Thoracic aorta (tissue), 2 donors: Measurements from ENCODE around the gene HERC3. TPM values are rescaled to one million over a fixed set of nuclear protein-coding genes. Genes with fewer than 3 reads are reported as not detected.
"Not testable (repeated sequence)": the region's sequence is repeated elsewhere in the genome, so short reads cannot be mapped to it uniquely, and the experiment has no call there.

Experiments used
- ATAC-seq: fragments of 150-250 bp; one replicate; pipeline ENCODE4 v1.8.0; 2017; ENCODE audit warnings: low read depth; ENCODE audit not compliant: insufficient number of reproducible peaks, low FRiP score
- DNase-seq: peaks from one replicate; pipeline ENCODE4 v3.0.0-alpha.2; 2020; ENCODE audit warnings: low spot score
- H3K27ac ChIP-seq, 2 donors: fragments of 200-600 bp; sonication (generic); 1 replicate in 1 of 2; 2 replicates in 1 of 2; pipeline ENCODE4 v1.5.1; 2016; ENCODE audit warnings: mild to moderate bottlenecking in 2 of 2, moderate library complexity in 2 of 2
- H3K27me3 ChIP-seq: fragments of 200-600 bp; sonication (generic); replicated peaks from 2 replicates; pipeline ENCODE4 v1.6.0; 2016; ENCODE audit warnings: mild to moderate bottlenecking; ENCODE audit not compliant: insufficient read depth
- H3K36me3 ChIP-seq: fragments of 200-600 bp; sonication (generic); one replicate; pipeline ENCODE4 v1.5.1; 2016
- H3K4me1 ChIP-seq, 2 donors: fragments of 200-600 bp; sonication (generic); 1 replicate in 1 of 2; 2 replicates in 1 of 2; pipeline versions ENCODE4 v1.5.1 to v1.6.0; 2016; ENCODE audit warnings: low read depth in 2 of 2, mild to moderate bottlenecking in 1 of 2; ENCODE audit not compliant: control insufficient read depth in 1 of 2
- H3K4me3 ChIP-seq: fragments of 200-600 bp; sonication (generic); 2 replicates; pipeline ENCODE4 v1.5.1; 2016; ENCODE audit warnings: mild to moderate bottlenecking
- H3K9me3 ChIP-seq: fragments of 200-600 bp; sonication (generic); 2 replicates; pipeline ENCODE4 v1.5.1; 2016
- CTCF ChIP-seq: fragments of 200-600 bp; sonication (generic); IDR thresholded peaks from one replicate; pipeline ENCODE4 v1.5.1; 2019; ENCODE audit warnings: antibody characterized with exemption
- total RNA-seq, 2 donors: library from RNA; depleted of rRNA; stranded (reverse); fragments of >200 nt; gene quantifications; one replicate each; pipeline versions ENCODE4 v1.1.0 to v1.2.3, GENCODE V29; 2016

HERC3 gene
- total RNA-seq, 2 donors from 2014 or later = 34.5 to 51.4 TPM

- peaks cover 39 to 52% of the 10 kb centered on the region in 2 donors for H3K4me1 ChIP-seq
- DNase-seq (no peak), ATAC-seq (no peak)
Measured at GRCh38 chr4:88609387-88609786, 17.1 kb downstream of the HERC3 start.

GRCh38 chr4:88609794-88610193, 17.5 kb downstream of the HERC3 start:
- not testable (repeated sequence) for H3K27me3 ChIP-seq, H3K9me3 ChIP-seq, ATAC-seq, H3K36me3 ChIP-seq, H3K4me3 ChIP-seq, DNase-seq
- peak overlapping the region; percentile 82 to 89 for H3K27ac ChIP-seq
- peaks cover 39 to 55% of the 10 kb centered on the region in 2 donors for H3K4me1 ChIP-seq

More at GRCh38 chr4:88609387-88609786, 17.1 kb downstream of the HERC3 start:
- no peak for TF ChIP-seq CTCF
- Histone ChIP-seq H3K27me3 (no peaks in the 10 kb centered on the region), H3K36me3 (peaks cover 6% of the 10 kb centered on the region), H3K4me3 (no peak overlapping the region), H3K9me3 (no peaks in the 10 kb centered on the region), H3K27ac (peak overlapping the region; percentile 82 to 89)

- no peaks in the 10 kb centered on the region for H3K27me3 ChIP-seq
- H3K9me3 ChIP-seq = no peaks in the 10 kb centered on the region
- H3K4me3 ChIP-seq = no peak overlapping the region
- ATAC-seq (no peak), DNase-seq (peak; percentile 41)
- H3K27ac ChIP-seq = peak overlapping the region; percentile 82 to 89
- H3K4me1 ChIP-seq = peaks cover 37 to 55% of the 10 kb centered on the region in 2 donors
- peaks cover 6% of the 10 kb centered on the region for H3K36me3 ChIP-seq
- TF ChIP-seq CTCF = no peak
Measured at GRCh38 chr4:88610771-88611170, 18.5 kb downstream of the HERC3 start.

GRCh38 chr4:88613417-88613875, 21.2 kb downstream of the HERC3 start:
- Histone ChIP-seq H3K4me1 (peaks cover 43 to 74% of the 10 kb centered on the region in 2 donors), H3K4me3 (peak overlapping the region; percentile 3)
- no peak for ATAC-seq

GRCh38 chr4:88614058-88614457, 21.8 kb downstream of the HERC3 start:
- no peak overlapping the region for H3K4me3 ChIP-seq
- no peaks in the 10 kb centered on the region for H3K27me3 ChIP-seq
- ATAC-seq (no peak), DNase-seq (no peak)
- peaks cover 47 to 79% of the 10 kb centered on the region in 2 donors for H3K4me1 ChIP-seq
- no peaks in the 10 kb centered on the region for H3K36me3 ChIP-seq
- no peaks in the 10 kb centered on the region for H3K9me3 ChIP-seq
- H3K27ac ChIP-seq = peak overlapping the region; percentile 68 to 82
- TF ChIP-seq CTCF = no peak

More at GRCh38 chr4:88613417-88613875, 21.2 kb downstream of the HERC3 start:
- H3K36me3 ChIP-seq = no peaks in the 10 kb centered on the region
- DNase-seq = no peak
- TF ChIP-seq CTCF = no peak
- no peaks in the 10 kb centered on the region for H3K27me3 ChIP-seq
- peak overlapping the region; percentile 68 to 82 for H3K27ac ChIP-seq
- no peaks in the 10 kb centered on the region for H3K9me3 ChIP-seq
